NCI-H2196 treated with DMSO at 0.1 percent for 48 hours (cell line): ENCODE measurements around the gene RAET1L.
"Not testable (repeated sequence)": the region's sequence is repeated elsewhere in the genome, so short reads cannot be mapped to it uniquely, and the experiment has no call there.

Experiments used
- DNase-seq: peaks from one replicate; lab custom pipeline; 2025; ENCODE audit not compliant: unreplicated experiment; lab: John Stamatoyannopoulos, UW

RAET1L gene

DNA sequence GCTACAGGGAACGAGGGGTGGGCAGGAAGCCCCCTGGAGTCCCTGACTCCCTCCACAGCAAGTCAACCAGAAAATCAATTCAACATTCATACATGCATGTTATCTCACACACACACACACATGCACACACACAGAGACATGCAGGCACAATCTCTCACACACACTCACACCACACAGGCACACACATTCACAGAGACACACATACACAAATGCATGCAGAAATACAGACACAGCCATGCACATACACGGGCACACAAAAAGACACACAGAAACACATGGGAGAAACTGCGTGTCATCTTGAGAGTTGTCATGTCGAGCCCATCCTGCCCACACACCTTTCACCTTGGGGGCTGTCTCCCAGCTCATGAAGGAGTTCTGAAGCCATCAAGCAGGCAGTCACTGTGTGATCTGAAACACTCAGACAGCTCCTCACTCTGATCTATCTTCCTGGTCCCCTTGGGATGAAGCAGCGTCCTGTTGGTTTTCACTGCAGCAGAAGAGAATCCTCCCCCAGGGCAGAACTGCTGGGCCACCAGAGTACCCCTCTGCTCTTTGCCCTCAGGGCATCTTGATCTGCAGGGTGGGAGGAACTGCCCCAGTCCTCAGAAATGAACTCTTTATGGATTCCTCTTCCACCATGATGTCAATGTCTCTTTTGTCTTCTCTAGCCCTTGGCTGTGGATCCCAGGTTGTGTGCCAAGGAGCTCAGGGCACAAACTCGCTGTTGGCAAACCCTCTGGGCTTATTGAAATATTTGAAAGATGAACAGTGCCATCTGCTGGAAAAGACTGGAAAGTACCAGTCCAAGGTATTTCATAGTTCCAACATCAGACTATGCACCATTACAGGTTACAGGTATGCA, 8.8 kb downstream of the RAET1L start:
- peak; percentile 67 for DNase-seq

- not testable (repeated sequence) for DNase-seq
These were observed 9.9 kb downstream of the RAET1L start for GRCh38 chr6:150015281-150016001.

DNA sequence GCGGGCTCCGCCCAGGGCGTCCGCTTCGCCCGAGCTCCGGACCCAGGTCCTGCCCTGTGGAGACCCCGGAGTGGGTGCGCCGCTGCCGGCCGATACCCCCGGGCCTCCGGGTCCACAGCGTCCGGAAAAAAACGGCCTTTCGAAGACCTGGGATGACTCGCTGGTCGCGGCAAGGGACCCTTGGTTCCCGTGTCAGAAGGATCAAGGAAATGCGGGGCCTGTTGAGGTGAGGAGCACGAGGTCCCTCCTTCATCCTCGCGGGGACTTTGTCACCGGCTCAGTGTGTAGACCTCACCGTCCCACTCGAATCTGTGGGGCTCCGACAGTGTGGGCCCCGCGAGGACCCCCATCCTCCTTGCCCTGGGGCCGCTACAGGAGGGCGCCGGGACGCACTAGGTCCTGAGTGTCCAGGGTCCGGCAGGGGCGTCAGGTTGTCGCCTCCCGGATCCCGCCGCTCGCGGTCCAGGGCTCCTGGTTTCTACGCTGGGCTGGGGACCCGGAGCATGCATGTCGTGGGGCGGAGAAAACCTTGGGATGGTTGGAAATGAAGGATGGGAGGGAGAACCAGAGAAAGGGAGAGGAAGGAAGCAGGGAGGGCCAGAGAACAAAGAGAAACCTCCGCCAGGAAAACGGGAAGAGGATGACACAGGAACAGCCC, 10.6 kb downstream of the RAET1L start:
- not testable (repeated sequence) for DNase-seq

DNA sequence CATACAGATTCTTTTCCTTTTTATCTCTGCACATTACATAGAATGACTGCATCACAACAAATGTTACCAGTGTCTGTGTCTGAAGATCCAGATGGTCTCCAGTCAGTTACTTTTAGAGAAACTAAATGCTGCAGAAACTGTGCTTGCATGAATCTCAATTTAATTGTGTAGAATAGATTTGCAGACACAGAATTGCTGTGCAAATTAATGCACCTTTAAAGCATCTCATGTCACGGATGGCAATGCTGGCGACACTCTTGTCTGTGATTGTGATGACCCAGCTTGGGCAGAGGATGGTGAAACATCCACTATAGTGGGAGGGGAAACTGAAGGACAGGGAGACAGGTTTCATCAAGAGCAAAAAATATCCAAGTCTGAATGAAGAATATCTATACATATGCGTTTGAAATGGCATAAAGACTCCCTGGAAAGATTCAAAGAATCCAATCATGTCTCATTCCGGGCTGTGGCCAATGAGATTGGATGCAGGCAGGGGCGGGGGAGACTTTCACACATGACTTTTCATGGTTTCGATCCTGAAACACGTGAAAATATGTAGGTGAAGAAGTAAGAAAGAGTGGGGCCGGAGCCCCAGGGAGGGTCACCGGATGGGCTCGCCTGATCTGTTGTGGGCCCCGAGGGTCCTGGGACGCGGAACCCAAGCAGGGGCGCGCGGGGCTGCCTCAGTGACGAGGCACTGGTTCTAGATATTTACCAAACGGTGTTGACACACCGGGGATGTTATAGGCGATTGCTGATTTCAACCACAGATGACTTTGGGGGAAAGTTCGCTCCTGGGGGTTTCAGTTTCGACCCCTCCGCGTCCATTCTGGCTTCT, 11.3 kb downstream of the RAET1L start:
- not testable (repeated sequence) for DNase-seq

DNA sequence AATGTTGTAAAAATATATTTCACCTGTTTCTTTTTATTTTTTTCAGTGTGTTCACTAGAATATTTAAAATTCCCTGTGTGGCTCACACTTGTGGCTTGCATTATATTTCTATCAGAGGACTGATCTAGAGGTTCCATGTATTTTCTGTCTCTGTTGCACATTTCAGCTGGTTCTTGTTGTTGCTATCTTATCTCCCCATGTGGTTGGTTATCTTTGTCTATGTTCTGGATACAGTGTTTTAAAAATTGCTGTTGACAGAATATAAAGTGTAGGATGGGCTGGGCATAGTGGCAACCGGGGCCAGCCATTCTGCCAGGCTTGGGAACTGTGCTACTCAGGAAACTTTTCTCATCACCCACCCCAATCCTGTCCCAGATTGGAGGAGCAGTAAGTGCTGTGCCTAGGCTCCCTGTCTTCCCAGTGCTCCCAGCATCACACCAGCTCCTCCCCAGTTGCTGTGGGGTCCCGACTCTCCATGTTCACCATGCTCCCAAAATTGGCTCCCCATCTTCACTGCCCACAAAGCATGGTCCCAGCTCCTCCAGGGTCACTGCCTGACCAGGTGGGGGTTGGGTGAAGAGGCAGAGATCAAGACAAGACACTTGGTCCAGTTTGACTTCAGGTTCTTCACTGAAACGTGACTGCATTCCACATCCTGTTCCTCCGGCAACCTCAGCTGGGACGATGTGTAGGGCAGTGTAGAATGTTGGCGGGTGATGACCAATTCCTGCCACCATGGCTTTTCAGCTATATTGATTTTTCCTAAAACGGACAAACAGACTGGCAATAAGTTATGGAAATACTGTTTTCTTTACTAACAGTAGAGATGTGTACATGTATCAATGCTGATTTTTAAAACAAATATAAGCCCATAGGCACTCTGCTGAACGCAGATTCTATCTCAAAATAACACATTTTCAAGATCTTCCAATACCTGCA, 12.2 kb downstream of the RAET1L start:
- not testable (repeated sequence) for DNase-seq

- no peak for DNase-seq
These were observed 16.7 kb downstream of the RAET1L start for GRCh38 chr6:150008588-150008987.

DNA sequence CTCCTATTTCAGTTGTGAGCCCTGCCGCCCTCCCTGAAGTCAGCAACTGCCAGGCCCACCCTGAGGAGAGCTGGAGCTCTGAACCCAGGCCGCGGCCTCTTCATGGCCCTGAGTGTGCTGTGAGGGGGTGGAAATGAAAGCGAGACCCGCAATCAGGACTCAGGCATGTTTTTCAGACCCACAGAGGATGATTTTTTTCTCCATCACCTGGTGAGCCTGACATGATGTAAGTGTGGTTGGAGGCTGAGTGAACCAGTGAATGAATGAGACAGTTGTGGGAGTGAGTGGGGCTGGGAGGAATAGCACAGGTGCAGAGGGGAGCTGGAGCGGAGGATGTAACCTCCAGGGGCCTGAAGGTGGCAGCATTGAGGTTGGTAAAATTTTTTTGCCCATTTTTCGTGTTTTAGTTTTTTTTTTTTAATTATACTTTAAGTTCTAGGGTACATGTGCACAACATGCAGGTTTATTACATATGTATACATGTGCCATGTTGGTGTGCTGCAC, 18.3 kb downstream of the RAET1L start:
- peak; percentile 11 for DNase-seq

GRCh38 chr6:150005761-150006651, 19.3 kb downstream of the RAET1L start:
- no peak for DNase-seq

DNA sequence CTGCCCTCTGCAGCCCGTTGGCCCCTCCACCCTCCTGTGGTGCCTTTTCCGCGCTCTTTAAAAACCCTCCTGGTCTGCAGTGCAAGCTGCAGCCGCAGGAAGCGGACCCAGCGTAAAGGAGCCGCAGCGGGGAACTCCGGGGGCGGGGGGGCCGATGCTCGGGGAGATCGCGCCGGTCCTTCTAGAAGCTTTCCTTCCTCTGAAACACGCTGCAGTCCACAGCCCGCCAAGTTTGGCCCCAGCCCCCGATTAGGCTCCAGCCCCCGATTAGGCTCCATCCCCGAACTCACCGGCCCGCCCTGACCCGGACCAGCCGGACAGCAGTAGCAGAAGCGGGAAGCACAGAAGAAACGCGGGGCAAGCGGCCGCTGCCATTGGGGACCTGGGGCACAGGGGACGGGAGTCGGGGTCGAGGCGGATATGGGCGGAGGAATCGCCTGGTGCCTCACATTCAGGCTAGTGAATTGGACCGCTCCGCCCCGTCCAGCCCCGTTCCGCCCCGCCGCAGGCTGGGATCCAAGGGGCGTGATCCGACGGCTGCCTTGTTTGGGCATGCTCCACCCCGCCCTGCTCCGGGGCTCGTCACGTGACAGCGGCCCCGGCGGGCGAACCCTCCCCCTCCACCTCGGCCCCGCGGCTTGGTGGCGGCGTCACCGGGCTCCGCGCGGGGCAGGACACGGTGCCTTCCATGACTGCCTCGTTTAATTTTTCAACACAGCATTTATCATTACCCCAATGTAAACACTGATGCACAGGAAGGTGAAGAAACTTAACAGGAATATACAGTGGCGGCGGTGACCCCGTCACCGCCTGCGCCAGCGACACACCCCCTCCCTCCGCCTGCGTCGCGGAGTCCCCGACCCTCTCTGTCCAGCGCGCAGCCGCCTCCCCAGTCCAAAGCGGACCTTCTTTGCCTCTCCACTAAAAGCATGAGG, 20.3 kb downstream of the RAET1L start:
- DNase-seq, result peak; percentile 88

DNA sequence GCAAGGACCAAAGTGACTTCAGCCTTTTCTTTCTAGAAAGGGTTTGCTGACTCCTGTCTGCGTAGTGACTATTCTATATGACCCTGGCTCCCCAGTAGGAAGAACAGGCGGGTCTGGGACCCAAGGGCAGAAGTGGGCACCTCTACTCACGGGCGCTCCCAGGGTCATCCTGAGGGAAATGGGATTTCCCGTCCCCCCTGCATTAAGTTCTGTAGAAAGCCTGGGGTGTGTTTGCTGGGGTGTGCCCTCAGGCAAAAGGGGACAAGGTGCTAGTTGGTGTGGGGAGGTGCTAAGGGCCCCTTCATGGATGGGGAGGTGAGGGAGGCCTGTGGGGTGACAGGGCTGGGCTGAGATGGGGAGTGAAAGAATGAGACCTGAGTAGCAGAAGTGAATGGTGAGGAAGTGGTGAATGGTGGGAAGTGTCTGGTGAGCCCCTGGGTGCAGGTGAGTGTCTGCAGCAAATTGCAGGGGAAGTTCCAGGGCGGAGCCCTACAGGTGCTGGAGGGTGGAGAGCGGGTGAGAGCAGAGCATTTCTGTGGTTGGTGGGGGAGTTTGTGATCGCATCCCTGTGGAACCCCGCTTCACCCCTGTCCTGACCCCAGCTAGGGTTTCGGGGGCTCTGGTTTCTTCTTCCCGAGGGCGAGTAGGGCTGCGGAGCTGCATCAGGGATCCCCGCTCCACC, 21.1 kb downstream of the RAET1L start:
- DNase-seq, result no peak

GRCh38 chr6:150003599-150003998, 21.7 kb downstream of the RAET1L start:
- DNase-seq, result not testable (repeated sequence)

- DNase-seq, result no peak
These were observed 22.6 kb downstream of the RAET1L start for GRCh38 chr6:150002710-150003109.

- DNase-seq, result no peak
These were observed 23.9 kb downstream of the RAET1L start for GRCh38 chr6:150001295-150002008.

GRCh38 chr6:149999636-150000035, 25.7 kb downstream of the RAET1L start:
- DNase-seq, result no peak

- DNase-seq, result no peak
These were observed 29.4 kb downstream of the RAET1L start for GRCh38 chr6:149995971-149996370.

DNA sequence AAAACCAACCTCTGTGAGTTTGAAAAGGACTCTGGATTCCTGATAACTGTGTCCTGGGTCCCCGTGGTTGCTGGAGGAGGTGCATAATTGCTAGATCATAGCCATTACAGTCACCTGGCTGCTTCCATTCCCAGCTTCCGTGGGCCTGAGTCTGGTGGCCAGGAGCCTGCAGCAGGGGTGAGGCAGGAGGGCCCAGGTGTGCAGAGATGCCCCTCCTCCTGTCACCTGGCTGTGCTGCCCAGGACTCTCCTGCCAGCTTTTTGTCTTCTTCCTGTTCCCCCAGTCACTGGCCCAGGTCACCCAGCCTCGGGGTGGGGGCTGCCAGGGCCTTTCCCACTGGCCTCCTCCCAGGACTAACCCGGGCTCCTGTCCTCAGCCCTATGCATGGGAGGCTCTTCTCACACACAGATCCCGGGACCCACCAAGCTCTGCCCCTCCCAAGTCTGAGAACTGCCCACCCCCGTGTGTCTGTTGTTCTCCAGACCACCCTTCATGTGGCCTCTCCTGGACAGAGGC, 30.0 kb downstream of the RAET1L start:
- DNase-seq, result no peak
